B cell (primary cell): Measurements from ENCODE around the gene KPNA3. TPM values are rescaled to one million over a fixed set of nuclear protein-coding genes. Genes with fewer than 3 reads are reported as not detected.

Experiments used
- ATAC-seq: fragments of 200-7000 bp; cut with Tn5 transposase; one replicate; pipeline ENCODE4 v1.10.0; 2021; ENCODE audit warnings: low read depth, mild to moderate bottlenecking, moderate number of reproducible peaks, moderate library complexity
- CTCF ChIA-PET: fragments of 350-600 bp; sonication (Branson Sonifier 250); formaldehyde crosslinking; loops from one replicate; lab custom pipeline; 2021; ENCODE audit warnings: antibody characterized with exemption, inconsistent platforms; lab: Charles Lee
- POLR2A ChIA-PET: fragments of 350-600 bp; sonication (Branson Sonifier 250); formaldehyde crosslinking; loops from one replicate; lab custom pipeline; 2021; ENCODE audit warnings: antibody characterized with exemption; lab: Charles Lee
- DNase-seq: peaks from one replicate; pipeline ENCODE4 v3.0.0; 2013
- H2AFZ ChIP-seq: 2 replicates; pipeline ENCODE4 v1.6.1; 2012; ENCODE audit warnings: mild to moderate bottlenecking, low read depth, low read length; ENCODE audit not compliant: insufficient read depth, poor library complexity, severe bottlenecking
- H3K27ac ChIP-seq, 2 donors: 1 replicate in 1 of 2; 2 replicates in 1 of 2; pipeline ENCODE4 v1.5.1; 2012 to 2013; ENCODE audit warnings: low read length in 2 of 2, mild to moderate bottlenecking in 2 of 2, moderate library complexity in 1 of 2
- H3K27me3 ChIP-seq, 4 experiments: fragments of 200-600 bp in 1 of 4; sonication (generic) in 1 of 4; replicated peaks in 1 of 4; 1 replicate in 2 of 4; 2 replicates in 2 of 4; pipeline versions ENCODE4 v1.6.1 to v1.7.0; 2013 to 2016; ENCODE audit warnings: low read length in 3 of 4, mild to moderate bottlenecking in 2 of 4, mixed read lengths in 1 of 4, moderate library complexity in 1 of 4; ENCODE audit not compliant: insufficient read depth in 4 of 4, control insufficient read depth in 3 of 4; ENCODE audit errors: control extremely low read depth in 1 of 4
- H3K36me3 ChIP-seq, 2 experiments: replicated peaks in 1 of 2; 1 replicate in 1 of 2; 2 replicates in 1 of 2; pipeline versions ENCODE4 v1.6.1 to v1.7.1; 2013; ENCODE audit warnings: low read length in 1 of 2; ENCODE audit not compliant: insufficient read depth in 2 of 2, control insufficient read depth in 1 of 2; ENCODE audit errors: control extremely low read depth in 1 of 2, extremely low read depth in 1 of 2
- H3K4me1 ChIP-seq, 2 donors: fragments of 200-600 bp in 1 of 2; sonication (generic) in 1 of 2; 1 replicate in 1 of 2; 2 replicates in 1 of 2; pipeline versions ENCODE4 v1.5.1 to v1.6.1; 2013 to 2017; ENCODE audit warnings: low read length in 2 of 2; ENCODE audit not compliant: control insufficient read depth in 2 of 2, insufficient read depth in 2 of 2
- H3K4me2 ChIP-seq: replicated peaks from 2 replicates; pipeline ENCODE3; 2012; ENCODE audit warnings: mild to moderate bottlenecking, low read depth, low read length; ENCODE audit not compliant: poor library complexity, severe bottlenecking
- H3K4me3 ChIP-seq, 5 experiments: fragments of 200-600 bp in 1 of 5; sonication (generic) in 1 of 5; 1 replicate in 3 of 5; 2 replicates in 2 of 5; pipeline versions ENCODE4 v1.5.1 to v1.7.0; 2011 to 2016; ENCODE audit warnings: low read length in 4 of 5, mild to moderate bottlenecking in 4 of 5, low read depth in 2 of 5, control low read depth in 1 of 5, moderate library complexity in 1 of 5; ENCODE audit not compliant: insufficient read depth in 1 of 5; ENCODE audit errors: control extremely low read depth in 1 of 5, extremely low read depth in 1 of 5
- H3K79me2 ChIP-seq: fragments of 200-600 bp; sonication (generic); one replicate; pipeline ENCODE4 v1.6.0; 2016; ENCODE audit warnings: low read length; ENCODE audit not compliant: control insufficient read depth, insufficient read depth
- H3K9ac ChIP-seq: fragments of 200-600 bp; sonication (generic); 2 replicates; pipeline ENCODE4 v1.6.1; 2017; ENCODE audit warnings: mild to moderate bottlenecking, low read length, moderate library complexity
- H3K9me3 ChIP-seq, 3 donors: one replicate each; pipeline versions ENCODE4 v1.6.1 to v1.7.1; 2013; ENCODE audit warnings: low read length in 2 of 3; ENCODE audit not compliant: control insufficient read depth in 2 of 3, insufficient read depth in 1 of 3; ENCODE audit errors: control extremely low read depth in 1 of 3
- H4K20me1 ChIP-seq: 2 replicates; pipeline ENCODE4 v1.6.0; 2012; ENCODE audit warnings: mild to moderate bottlenecking, low read length; ENCODE audit not compliant: insufficient read depth, control insufficient read depth, poor library complexity, severe bottlenecking
- H3K27ac Mint-ChIP-seq: one replicate; pipeline ENCODE4 v1.8.0; 2021; ENCODE audit warnings: mixed read lengths
- H3K27me3 Mint-ChIP-seq: one replicate; pipeline ENCODE4 v1.8.0; 2021; ENCODE audit warnings: mixed read lengths
- H3K4me1 Mint-ChIP-seq: one replicate; pipeline ENCODE4 v1.8.0; 2021; ENCODE audit warnings: mixed read lengths
- H3K4me3 Mint-ChIP-seq: one replicate; pipeline ENCODE4 v1.8.0; 2021; ENCODE audit warnings: mixed read lengths
- H3K9me3 Mint-ChIP-seq: one replicate; pipeline ENCODE4 v1.8.0; 2022; ENCODE audit warnings: mixed read lengths; ENCODE audit not compliant: insufficient read depth
- CTCF ChIP-seq: fragments of 200-600 bp; IDR thresholded peaks from one replicate; pipeline ENCODE4 v1.8.0; 2022; ENCODE audit warnings: antibody characterized with exemption, mild to moderate bottlenecking
- EZH2 ChIP-seq: IDR thresholded peaks from 2 replicates; pipeline ENCODE4 v1.6.1; 2012; ENCODE audit warnings: borderline replicate concordance, low read depth, mild to moderate bottlenecking, moderate library complexity, low read length; ENCODE audit not compliant: insufficient read depth, poor library complexity, severe bottlenecking
- WGBS: methylation state at CpG from one replicate; pipeline ENCODE4 v1.1.5; 2013; ENCODE audit warnings: missing lambda C conversion rate; ENCODE audit not compliant: insufficient coverage; 5-methylcytosine and 5-hydroxymethylcytosine counted together
- intact Hi-C: fragments of 100-400 bp; cut with micrococcal nuclease; formaldehyde crosslinking; loops from one replicate; pipeline ENCODE4 v1.10.0; 2022
- polyA plus RNA-seq: library from polyadenylated mRNA; depleted of rRNA; stranded (reverse); fragments of >200 nt; gene quantifications from 2 replicates; pipeline ENCODE4 v1.2.3, GENCODE V29; 2012
- total RNA-seq, 2 donors: library from RNA; stranded (reverse); fragments of 120-200 nt in 1 of 2; gene quantifications; 1 replicate in 1 of 2; 2 replicates in 1 of 2; pipeline versions ENCODE4 v1.2.3 to v1.2.4, GENCODE V29; 2013 to 2022

Gene KPNA3
- total and polyA plus RNA-seq, 2 donors (not counting 1 experiment from before 2014, with no cell fraction given), result 7.8 to 19.7 TPM

DNA sequence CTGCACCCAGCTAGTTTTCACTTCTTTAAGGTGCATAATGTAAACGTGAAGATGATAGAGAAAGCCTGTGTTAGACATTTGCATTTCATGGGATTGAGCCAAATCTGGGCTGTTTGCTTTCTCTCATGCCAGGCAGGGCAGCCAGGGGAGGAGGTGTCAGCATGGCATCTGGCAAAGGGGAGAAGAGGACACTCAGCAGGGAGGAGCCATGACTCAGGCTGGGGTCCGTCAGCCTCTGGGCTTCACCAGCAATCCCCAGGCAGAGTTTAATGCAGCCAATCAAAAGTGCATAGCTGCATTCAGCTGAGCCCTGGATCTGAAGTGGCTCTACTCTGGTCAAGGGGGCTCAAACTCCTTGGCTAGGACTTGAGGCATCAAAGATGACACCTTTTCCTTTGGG is 124.7 kb downstream of the KPNA3 start:
- Mint-ChIP-seq H3K27ac (no peak overlapping the region), H3K4me1 (no peaks in the 10 kb centered on the region), H3K4me3 (no peak overlapping the region), H3K9me3 (no peaks in the 10 kb centered on the region), H3K27me3 (no peaks in the 10 kb centered on the region)
- H3K9ac ChIP-seq, result no peak overlapping the region
- WGBS, result 88% methylated on average over 2 of the region's 2 CpGs
- H4K20me1 ChIP-seq, result no peaks in the 10 kb centered on the region
- H3K79me2 ChIP-seq, result peaks cover 2% of the 10 kb centered on the region
- H3K9me3 ChIP-seq, result no peaks in the 10 kb centered on the region
- H3K4me1 ChIP-seq, result no peaks in the 10 kb centered on the region
- intact Hi-C loops, result loop anchor here (5.0 kb wide), 1 partner anchor 1405 kb away; no protein-coding TSS in a partner anchor
- TF ChIP-seq CTCF (no peak), EZH2 (no peak)
- no peaks in the 10 kb centered on the region for H3K27me3 ChIP-seq
- no peak for ATAC-seq
- H3K4me3 ChIP-seq, result no peak overlapping the region
- no peak overlapping the region for H3K4me2 ChIP-seq
- H3K27ac ChIP-seq, result no peak overlapping the region
- H3K36me3 ChIP-seq, result peaks cover 6% of the 10 kb centered on the region in 2 experiments
- H2AFZ ChIP-seq, result no peak overlapping the region
- CTCF ChIA-PET, result no interaction called here
- POLR2A ChIA-PET, result no interaction called here
- no peak for DNase-seq

DNA sequence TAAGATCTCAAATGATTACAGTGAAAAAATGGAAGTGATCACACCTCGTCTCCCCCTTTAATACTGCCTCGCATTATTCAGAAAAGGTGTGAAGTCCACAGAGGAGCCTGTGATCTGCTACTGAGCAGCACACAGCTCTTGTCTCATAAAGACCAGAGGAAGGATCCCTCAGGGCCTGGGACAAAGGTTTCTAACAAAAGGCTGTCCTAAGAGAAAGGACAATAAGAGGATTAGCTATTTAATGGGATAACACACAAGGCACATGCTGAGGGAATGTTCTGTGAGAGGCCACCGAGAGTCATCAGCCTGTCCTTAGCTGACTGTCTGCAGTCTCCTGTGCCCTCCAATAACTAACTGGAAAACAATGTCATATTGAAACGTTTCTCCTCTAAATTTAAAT is 127.9 kb downstream of the KPNA3 start:
- Histone ChIP-seq H3K36me3 (peaks cover 6 to 9% of the 10 kb centered on the region in 2 experiments), H3K27ac (no peak overlapping the region), H3K9ac (no peak overlapping the region), H3K4me3 (no peak overlapping the region), H4K20me1 (no peaks in the 10 kb centered on the region), H3K4me2 (no peak overlapping the region), H3K4me1 (no peaks in the 10 kb centered on the region), H3K27me3 (no peaks in the 10 kb centered on the region), H2AFZ (no peak overlapping the region), H3K9me3 (no peaks in the 10 kb centered on the region), H3K79me2 (no peaks in the 10 kb centered on the region)
- DNase-seq (no peak), ATAC-seq (no peak)
- TF ChIP-seq EZH2 (no peak), CTCF (no peak)
- ChIA-PET CTCF (interaction anchor here (0.5 kb wide), 1 partner anchor 180 kb away, joined by 3 read pairs; no protein-coding TSS in a partner anchor), POLR2A (no interaction called here)
- no peak overlapping the region for H3K27ac Mint-ChIP-seq
- H3K4me3 Mint-ChIP-seq, result no peak overlapping the region
- WGBS, result 100% methylated on average over 2 of the region's 4 CpGs
- H3K4me1 Mint-ChIP-seq, result no peaks in the 10 kb centered on the region
- no peaks in the 10 kb centered on the region for H3K27me3 Mint-ChIP-seq
- H3K9me3 Mint-ChIP-seq, result no peaks in the 10 kb centered on the region
- intact Hi-C loops, result loop anchor here (5.0 kb wide), 1 partner anchor 1408 kb away; no protein-coding TSS in a partner anchor
